Activated T-helper 1 cell treated with anti-CD3 and anti-CD28 coated beads, Interleukin-2, amount 50 U/mL, for 16 hours (primary cell): ENCODE results near the gene SF3A1.
A peak's percentile ranks its signal among the peaks of the same experiment; 100 is the strongest.
"Not testable (repeated sequence)": the region's sequence is repeated elsewhere in the genome, so short reads cannot be mapped to it uniquely, and the experiment has no call there.

Source experiments
- DNase-seq, 2 donors: peaks; one replicate each; pipeline ENCODE4 v3.0.0-alpha.2; 2020; ENCODE audit warnings: low read depth in 1 of 2, low spot score in 1 of 2

The SF3A1 gene, protein sequence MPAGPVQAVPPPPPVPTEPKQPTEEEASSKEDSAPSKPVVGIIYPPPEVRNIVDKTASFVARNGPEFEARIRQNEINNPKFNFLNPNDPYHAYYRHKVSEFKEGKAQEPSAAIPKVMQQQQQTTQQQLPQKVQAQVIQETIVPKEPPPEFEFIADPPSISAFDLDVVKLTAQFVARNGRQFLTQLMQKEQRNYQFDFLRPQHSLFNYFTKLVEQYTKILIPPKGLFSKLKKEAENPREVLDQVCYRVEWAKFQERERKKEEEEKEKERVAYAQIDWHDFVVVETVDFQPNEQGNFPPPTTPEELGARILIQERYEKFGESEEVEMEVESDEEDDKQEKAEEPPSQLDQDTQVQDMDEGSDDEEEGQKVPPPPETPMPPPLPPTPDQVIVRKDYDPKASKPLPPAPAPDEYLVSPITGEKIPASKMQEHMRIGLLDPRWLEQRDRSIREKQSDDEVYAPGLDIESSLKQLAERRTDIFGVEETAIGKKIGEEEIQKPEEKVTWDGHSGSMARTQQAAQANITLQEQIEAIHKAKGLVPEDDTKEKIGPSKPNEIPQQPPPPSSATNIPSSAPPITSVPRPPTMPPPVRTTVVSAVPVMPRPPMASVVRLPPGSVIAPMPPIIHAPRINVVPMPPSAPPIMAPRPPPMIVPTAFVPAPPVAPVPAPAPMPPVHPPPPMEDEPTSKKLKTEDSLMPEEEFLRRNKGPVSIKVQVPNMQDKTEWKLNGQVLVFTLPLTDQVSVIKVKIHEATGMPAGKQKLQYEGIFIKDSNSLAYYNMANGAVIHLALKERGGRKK

GRCh38 chr22:30356449-30357235 is at the start of gene SF3A1, which contains the start of gene CCDC157:
TSS of gene SF3A1 (minus strand) at chr22:30356894. CDS start at chr22:30356792, 102 bp downstream.
TSS of gene CCDC157 (plus strand) at chr22:30357007. CDS start at chr22:30366001, 8,994 bp downstream.
- peak; percentile 63 to 80 for DNase-seq

- no peak for DNase-seq
These were observed 49.7 kb upstream of the SF3A1 start for GRCh38 chr22:30406400-30406799.

GRCh38 chr22:30405731-30406130 is 49.0 kb upstream of the SF3A1 start:
- no peak for DNase-seq

DNA sequence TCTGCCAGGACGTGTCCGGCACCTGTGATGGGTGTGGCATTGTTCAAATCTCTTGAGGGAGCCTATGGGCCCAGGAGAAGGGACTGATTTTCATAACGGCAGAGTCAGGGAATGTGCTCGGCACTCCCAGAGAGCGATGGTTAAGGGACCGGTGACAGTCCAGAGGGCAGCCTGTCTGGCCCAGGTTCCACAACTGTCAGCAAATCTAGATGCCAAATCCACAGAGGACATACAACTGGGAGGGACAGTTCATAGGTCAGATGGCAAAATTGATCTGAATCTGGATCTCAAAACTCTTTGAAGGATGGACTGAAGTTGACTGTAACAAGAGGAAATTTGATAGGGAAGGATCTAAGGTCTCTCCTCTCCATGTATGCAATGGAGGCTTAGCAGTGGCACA is 47.6 kb upstream of the SF3A1 start:
- no peak for DNase-seq

GRCh38 chr22:30402766-30403104 is 46.0 kb upstream of the SF3A1 start:
- DNase-seq: not testable (repeated sequence)

DNA sequence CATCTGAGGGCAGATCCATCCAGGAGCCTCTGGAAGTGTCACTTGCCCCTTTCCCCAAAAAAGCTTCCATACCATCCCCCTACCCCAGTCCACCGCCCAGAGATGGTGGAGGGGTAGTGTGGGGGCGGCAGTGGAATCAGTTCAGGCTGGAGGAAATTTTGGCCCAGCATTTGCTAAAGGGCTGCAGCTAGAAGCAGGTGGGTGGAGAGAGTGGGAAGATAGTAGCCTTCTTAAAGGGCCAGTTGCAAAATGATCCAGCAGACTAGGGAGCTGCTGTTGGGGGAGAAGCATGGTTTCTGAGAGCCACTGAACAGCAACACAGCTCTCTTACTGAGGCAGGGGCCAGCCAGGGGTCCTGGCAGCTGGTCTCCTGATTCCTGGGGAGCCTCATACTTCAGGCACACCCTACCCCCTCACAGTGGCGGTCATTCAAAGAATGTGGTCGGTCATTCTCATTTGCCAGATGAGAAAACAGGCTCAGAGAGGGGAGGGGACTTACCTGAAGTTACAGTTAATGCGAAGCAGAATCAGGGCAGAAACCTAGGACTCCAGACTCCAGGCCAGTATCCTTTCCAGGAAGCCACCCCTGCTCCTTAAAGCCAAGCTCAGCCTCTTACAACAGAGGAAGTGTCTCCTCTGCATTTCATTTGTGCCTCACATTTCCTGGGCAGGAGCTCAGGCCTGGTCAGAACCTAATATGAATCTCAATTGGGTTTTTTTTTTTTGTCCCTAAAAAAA is 45.5 kb upstream of the SF3A1 start:
- DNase-seq: no peak

GRCh38 chr22:30401024-30401423 is 44.3 kb upstream of the SF3A1 start:
- DNase-seq: not testable (repeated sequence)

DNA sequence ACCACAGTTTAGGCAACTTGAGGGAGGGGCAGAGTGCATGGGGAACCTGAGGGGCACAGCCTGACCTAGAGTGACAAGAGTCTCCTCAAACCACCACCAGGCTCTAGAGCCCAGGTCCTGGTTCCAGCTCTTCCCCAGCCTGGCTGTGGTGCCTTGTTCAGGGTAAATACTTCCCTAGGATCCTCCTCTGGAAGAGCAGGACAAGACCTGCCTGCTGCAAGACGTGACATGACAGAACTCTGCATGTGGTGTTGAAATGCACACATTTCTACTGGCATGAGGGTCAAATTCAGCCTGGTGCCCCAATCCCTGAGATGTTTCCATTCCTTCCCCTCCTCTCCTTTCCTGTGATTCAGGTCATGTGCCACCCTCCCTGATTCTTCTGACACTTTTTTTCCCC is 43.5 kb upstream of the SF3A1 start:
- DNase-seq: no peak

DNA sequence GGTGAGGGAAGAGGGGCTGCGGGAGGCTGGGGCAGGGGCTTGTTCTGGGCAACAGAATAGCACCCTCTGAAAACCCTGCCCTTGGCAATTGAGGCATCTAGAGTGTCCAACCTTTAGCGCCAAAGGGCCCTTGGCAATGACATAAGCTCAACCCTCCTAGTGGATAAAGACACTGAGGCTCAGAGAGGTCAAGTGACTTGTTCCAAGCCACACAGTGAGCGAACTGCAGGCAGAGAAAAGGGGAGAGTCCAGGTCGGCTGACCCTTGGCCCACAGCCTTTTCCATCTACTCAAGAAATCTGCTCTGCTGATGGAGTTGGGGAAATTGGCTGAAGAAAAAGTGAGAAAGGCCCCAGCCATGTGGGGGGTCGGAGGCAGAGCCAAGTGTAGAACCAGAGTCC is 43.0 kb upstream of the SF3A1 start:
- no peak for DNase-seq

GRCh38 chr22:30398685-30399680 is 42.3 kb upstream of the SF3A1 start:
- DNase-seq: no peak

DNA sequence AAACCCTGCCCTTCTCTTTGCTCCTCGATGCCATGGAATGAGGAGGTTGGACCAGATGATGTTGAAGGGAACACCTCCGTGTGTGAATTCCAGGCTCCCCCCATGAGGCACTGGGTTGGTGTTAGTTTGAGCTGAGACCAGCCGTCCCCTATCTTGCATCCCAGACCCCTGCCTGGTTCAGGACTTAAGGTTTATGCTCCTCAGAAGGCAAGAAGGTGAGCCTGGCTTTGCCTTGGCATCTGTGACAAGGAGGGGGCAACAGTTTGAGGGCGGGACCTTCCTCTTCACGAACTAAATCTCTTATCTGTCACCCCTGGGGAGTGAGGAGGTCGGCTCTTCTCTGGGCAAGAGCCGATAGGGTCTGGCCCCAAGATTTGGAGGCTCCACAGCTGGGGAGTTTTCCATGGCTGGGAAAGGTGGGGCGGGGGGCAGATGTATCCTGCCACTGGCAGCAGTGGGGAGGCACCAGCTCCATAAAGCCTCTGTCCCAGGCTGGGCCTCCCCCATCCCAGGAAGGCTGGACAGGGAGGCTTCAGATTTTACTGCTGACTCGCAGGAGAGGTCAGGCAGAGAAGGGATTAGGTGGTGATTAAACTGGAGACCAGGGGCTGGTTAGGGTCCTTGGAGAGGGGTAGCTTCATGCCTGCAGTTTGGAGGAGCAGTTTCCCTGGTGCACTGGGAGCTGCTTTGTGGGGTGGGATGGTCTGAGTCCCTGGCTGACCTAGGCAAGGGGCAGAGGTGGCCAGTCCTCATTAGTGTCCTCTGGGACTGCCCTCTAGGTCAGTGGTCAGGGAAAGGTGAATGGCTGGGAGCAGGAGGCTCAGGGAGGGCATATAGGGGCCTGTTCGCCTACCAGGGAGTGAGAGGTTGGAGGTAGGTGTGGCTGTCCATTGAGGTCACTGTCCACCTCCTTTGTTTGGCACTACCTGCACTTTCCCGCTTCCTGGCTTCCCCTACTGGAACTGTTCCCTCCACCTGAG is 41.3 kb upstream of the SF3A1 start:
- no peak for DNase-seq

DNA sequence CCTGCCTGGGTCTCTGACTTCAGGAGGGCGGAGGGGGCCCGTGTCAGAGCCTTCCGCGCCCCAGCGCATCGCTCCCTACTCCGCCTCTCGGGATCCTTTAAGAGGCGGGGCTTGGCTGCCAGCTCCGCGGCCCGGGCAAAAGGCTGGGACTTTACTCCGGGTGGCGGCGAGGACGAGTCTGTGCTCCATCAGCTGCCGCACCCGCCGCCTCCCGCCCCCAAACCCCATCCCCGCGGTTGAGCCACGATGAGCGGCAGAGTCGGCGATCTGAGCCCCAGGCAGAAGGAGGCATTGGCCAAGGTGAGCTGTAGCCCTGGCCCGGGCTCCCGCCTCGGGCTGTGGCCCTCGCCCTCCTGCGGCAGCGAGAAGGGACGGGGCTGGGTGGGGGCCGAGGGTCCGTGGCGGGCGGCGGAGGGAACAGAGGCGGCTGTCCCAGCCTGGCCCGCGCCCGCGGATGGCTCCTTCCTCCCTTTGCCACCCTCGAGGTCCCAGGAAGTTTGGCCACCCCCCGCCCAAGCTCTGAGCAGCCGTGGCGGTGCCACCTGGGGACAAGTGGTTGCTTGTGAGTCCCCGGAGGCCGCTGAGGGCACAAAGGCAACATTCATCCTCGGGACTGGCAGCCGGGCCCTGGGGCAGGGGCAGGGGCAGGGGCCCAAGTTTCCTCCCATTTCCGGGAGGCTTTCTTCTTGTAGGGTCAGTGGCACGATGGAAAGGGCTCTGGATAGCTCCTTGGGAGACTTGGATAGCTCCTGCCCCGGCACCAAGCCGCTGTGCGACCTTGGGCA is 40.4 kb upstream of the SF3A1 start, which contains the start of gene SEC14L2:
Gene SEC14L2 (plus strand): TSS at position 148 of the 785 bp plus-strand sequence. CDS start 99 bp downstream, at position 247.
- peak; percentile 13 to 36 for DNase-seq

DNA sequence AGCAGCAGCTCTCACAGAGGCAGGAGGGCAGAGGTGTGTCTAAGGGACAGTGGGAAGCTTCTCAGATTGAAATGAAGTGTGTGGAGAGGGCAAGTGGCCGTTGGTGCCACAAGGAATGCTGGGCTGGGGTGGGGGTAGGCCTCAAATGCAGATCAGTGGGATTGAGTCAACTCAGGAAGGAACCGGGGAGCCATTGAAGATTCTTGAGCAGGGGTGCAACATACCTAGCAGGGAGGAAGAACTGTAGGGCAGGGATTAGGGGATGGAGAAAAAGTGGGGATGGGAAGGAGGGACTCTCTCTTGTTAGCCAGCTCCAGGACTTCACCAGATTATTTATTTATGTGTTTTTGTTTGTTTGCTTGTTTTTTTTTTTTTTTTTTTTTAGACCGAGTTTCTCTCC is 37.2 kb upstream of the SF3A1 start:
- DNase-seq: no peak

- DNase-seq: no peak
These were observed 36.6 kb upstream of the SF3A1 start for GRCh38 chr22:30393322-30393680.

DNA sequence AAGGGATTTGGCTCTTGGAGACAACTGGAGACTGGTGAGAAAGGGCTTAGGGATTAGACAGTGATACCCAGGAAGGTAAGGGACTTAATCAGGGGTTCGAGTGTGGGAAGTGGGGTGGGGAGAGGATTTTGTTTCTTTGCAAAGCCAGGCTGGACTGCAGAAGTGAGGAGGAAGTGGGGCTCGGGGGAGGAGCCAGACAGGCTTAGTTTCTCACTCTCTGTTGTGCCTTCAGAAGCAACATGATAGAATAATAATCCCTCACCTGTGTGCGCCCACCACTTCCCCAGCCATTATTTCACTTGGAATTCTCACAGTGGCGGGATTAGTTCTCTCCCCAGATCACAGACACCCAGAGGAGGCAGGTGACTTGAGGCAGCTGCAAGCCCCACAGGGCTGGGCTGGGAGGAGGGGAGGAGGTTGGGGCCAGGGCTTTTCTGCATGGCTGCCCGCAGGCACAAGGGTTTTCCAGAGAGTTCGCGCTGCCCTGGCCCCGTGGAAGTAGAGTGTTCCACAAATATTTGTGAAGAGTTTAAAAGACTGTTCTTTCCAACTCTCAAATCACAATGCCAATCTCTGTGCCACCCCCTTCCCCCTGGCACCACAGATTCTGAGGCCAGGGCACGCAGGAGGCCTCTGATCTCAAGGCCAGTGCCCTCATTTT is 36.1 kb upstream of the SF3A1 start:
- DNase-seq: no peak

- peak; percentile 44 to 63 for DNase-seq
These were observed 34.4 kb upstream of the SF3A1 start for GRCh38 chr22:30390974-30391691.
